GM21526 (cell line): Measurements from ENCODE around the gene FOXN3.
A peak's percentile ranks its signal among the peaks of the same experiment; 100 is the strongest.

ENCODE experiments used
- ATAC-seq: cut with Tn5 transposase; IDR thresholded peaks from one replicate; pipeline ENCODE4 v1.9.1; 2021; ENCODE audit warnings: moderate library complexity; ENCODE audit not compliant: unreplicated experiment, low FRiP score

FOXN3 gene

GRCh38 chr14:89366864-89367778, 49.9 kb downstream of the FOXN3 start:
- no peak for ATAC-seq

GRCh38 chr14:89365061-89365801, 51.8 kb downstream of the FOXN3 start:
- peak; percentile 90 for ATAC-seq

DNA sequence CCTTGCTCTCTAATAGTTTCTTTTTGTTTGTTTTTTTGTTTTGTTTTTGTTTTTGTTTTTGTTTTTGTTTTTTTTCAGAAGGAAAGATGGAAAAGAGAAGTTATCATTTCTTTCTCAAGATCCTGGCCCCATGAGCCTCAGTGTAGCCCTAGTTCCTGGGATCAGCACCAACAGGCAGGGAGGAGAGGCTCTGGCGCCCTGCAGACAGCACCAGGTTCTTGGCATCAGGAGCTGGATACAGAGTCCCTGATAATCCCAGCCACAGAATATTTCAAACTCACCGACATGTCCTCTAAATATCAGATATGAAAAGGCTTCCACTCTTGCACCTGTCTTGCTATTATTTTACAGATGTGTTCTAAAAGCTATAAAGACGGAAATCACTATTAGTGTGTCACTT, 52.7 kb downstream of the FOXN3 start:
- no peak for ATAC-seq

- no peak for ATAC-seq
Measured at GRCh38 chr14:89360277-89360676, 56.8 kb downstream of the FOXN3 start.

DNA sequence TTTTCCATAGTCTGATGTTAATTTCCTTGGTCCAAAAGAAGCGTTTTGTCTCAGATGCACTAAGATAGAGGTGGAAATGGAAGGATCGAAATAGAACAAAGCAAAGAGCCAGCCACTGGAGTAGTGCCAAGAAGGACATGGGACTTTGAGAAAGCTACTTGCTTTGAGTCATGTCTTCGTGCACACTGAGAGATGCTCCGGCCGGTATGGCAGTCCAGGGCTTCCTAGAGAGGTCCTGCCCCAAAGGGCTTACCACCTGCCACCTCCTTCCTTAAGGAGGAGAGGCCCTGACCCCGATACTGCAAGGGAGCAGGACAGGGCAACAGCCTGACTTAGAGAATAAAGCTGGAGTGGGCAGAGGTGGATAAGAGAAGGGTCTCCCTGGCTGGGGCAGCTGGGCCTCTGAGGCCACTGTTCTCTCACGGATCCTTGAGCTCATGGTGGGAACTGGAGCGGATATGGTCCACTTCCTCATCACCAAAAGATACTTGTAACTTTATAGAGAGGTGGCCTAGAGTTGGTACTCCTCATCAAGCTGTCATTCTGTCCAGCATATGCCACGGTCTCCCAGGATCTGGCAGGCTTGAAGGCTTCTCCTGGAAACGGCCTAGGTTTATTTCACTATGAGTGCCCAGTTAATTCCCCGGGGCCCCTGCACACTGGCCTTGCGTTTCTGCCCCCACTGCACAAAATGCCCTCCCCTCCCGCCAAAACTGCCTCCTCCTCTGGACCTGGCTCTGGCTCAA, 57.4 kb downstream of the FOXN3 start:
- no peak for ATAC-seq

DNA sequence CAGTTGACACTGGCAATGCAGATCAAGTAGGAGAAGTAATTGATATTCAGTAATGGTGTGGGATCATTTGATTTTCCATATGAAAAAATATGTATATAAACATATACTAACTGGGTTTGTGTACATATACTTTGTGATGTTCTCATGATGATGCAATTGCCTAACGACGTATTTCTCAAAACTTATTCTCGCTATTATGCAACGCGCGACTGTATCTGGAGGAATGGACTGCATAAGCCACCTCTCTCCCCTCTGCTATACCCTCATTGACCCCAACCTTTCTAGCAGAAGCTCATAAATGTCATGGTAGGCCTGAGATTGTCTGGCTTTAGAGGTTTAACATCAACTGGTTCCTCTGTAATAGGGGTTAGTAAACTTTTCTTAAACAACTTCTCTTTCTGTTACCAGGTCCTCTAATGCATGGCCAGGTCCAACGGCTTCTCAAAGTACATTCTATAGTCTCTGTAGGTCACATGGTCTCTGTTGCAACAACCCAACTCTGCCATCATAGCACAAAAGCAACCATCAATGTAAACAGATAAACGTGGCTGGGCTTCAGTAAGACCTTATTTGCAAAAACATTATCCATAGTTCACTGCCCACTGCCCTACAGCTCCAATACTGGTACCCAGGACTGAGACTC, 59.3 kb downstream of the FOXN3 start:
- no peak for ATAC-seq

GRCh38 chr14:89356927-89357326, 60.1 kb downstream of the FOXN3 start:
- ATAC-seq = no peak

- ATAC-seq = no peak
Measured at GRCh38 chr14:89356496-89356895, 60.5 kb downstream of the FOXN3 start.

DNA sequence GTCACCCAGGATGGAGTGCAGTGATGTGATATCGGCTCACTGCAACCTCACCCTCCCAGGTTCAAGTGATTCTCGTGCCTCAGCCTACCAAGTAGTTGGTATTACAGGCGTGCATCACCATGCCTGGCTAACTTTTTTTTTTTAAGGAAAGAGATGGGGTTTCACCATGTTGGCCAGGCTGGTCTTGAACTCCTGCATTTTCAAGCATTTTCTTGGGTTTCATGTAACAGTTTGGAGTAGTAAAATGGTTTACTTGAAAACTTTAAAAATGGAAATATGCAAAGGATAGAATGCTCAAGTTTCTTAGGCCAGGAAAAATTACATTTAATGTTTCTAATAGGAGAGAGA, 63.3 kb downstream of the FOXN3 start:
- ATAC-seq = no peak

DNA sequence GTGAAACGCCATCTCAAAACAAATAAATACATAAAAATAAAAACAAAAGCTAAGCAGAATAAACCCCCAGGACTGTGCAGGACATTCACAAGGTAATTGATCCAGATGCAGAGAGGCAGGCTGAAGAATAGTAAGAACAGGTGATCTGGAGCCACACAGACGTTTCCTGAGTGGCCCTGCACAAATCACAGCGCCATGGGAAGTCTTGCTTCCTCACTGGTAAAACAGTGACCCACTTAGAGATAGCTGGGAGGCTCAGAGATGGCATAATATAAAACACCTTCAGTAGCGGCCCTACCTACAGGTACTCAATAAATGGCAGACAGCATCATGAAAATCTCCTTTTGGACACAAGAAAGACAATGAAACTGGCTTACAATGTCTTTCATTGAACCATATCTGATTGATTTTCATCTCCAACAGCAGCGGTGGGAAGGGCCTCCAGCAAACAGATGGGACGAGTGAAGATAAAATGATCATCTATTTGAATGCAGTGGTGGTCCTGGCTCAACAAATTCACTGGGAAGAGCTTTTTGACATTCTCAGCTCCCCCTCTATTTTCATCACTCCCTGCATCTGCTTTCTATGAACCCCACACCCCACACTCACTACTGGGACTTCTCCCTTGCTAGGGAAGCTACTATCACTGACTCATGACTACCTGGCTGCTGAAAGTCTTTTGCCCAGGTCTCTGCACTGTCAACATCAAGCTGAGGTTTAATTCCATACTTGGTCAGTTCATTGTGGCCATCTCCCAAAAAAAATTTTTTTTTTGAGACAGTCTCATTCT, 63.9 kb downstream of the FOXN3 start:
- no peak for ATAC-seq

DNA sequence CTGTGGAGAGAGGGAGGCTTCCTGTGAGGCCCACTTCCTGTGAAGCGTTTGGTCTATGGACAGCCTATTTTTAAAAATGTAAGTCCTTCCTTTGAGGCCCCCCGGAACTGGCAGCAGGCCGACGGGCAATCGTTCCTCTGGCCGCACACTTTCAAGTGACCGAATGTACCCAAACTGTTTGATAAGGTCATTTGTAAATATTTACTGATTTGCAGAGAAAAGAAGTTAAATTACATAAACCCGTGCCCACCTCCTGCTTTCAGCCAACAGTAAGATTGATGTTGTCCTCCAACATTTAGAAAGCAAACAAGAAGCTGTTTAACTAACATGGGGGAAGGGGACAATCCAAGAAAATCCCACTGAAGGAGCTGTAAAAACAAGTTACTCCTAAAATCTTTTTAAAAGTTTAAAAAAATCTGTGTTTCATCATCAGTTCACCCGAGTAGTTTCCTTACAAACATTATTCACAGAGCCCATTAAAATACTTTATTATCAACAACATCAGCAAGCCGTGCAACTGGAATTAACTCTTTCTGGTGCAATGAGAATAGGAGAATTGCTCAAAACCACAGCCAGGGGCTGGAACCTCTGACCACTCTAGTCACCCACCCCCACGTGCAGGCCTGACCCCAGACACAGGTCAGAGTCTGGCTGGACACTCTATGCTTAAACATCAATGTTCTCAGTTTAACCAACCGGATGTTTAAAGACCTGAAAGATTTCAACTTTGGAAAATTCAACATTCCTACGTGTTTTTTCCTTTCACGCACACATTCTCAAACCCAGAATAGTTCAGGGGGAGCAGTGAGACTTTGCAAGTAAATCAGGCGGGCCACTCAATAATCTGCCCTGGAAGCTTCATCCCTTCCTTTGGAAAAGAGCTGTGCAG, 65.3 kb downstream of the FOXN3 start:
- no peak for ATAC-seq

DNA sequence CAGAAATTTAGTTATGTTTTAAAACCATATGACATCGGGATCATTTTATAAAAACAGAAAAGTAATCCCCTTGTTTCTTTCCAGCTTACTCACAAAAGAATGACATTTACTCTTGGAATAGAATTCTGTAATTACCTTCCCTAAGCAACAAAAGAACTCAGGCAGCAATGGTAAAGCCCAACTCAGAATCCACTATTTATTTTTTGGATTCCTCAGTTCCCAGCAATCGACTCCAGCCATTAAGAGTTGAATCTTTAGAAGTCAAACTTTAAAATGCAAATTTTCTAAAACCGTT, 65.9 kb downstream of the FOXN3 start:
- ATAC-seq = no peak

DNA sequence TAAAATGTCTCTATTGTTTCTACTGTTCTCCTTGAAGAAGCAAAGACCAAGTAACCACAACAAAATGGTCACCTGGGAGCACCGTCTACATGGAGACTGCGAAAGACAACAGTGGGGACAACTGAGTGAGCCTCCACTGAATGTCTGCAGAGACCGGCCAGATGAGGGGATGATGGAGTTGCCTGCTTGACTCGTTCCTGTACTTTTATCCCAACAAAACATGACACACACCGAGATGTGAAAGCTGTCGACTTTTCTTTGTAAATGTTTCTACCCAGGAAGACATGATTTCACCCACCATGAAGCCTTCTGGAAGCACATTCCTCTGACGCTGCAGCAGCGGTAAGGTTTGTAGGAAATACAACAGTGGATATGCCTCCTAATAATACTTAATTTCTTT, 66.9 kb downstream of the FOXN3 start:
- no peak for ATAC-seq

- ATAC-seq = no peak
Measured at GRCh38 chr14:89349171-89350008, 67.6 kb downstream of the FOXN3 start.

GRCh38 chr14:89348722-89349121, 68.3 kb downstream of the FOXN3 start:
- ATAC-seq = no peak

- ATAC-seq = no peak
Measured at GRCh38 chr14:89347885-89348284, 69.1 kb downstream of the FOXN3 start.

GRCh38 chr14:89344920-89345254, 72.1 kb downstream of the FOXN3 start:
- no peak for ATAC-seq

DNA sequence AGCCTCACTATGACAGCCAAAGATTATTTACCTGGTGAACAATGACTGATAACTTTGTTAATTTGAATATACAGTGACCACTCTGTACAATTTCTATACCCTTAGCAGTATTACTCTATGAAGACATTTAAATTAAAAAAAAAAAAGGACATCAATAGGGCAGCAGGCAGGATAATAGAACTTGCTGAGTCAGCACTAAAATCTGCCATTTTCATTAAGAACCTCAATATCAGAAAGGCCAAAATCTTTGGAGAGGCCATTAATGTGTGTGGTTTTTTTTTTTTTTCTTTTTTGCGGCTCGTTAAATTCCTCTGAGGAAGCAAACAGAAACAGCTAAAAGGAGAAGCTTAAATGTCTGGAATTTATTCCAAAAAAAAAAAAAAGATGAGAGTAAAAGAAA, 73.7 kb downstream of the FOXN3 start:
- no peak for ATAC-seq
